Muscle of back (tissue), 11 donors: ENCODE data around the gene PHLDB2. TPM values are rescaled to one million over a fixed set of nuclear protein-coding genes. Genes with fewer than 3 reads are reported as not detected.

Source experiments
- DNase-seq, 3 donors: peaks; one replicate each; pipeline versions ENCODE4 v3.0.0 to v3.0.0-alpha.2; 2013
- polyA plus RNA-seq, 10 donors: library from polyadenylated mRNA; unstranded; fragments of 120-200 nt; gene quantifications; one replicate each; pipeline ENCODE4 v1.2.1, GENCODE V29; 2013; ENCODE audit not compliant: insufficient read length in 10 of 10

PHLDB2 gene
- polyA plus RNA-seq, 10 donors = 41.9 to 87.5 (median 61.0) TPM

DNA sequence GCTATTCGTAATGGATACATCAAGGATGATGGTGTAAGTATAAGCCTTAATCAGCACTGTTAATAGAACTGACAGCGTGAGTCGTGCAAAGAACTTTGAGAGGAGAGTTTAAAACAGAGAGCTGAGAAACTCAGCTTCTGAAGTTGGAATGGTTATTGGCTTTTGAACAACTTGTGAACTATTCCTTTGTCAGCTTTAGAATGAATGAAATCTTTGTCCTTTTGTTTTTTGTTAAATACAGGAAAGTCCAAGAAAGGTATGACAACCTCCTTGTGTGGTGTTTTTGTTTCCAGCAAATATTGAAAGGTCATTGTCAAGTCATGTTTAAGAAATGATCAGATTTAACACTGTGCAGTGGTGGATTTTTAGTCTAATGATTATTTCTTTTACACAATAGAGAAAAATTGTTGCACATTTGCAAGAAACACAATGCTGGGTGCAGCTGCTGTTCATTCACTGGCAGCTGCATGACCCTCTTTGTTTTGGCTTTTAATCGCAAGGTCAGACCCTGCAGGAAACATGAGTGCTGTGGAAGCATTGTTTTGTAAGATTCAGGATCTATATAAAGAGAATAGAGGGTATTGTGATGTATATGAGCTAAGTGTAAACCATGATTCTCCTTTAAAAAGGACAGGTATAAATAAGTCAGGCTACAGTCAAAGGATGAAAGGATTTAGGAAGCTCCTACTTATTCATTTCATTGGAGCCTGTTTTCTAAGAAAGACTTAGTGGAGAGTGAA lies 98.1 kb downstream of the PHLDB2 start:
- peak in 1 of 3 donors; percentile 47 for DNase-seq

GRCh38 chr3:111961461-111962164 lies 102.5 kb downstream of the PHLDB2 start:
- no peak for DNase-seq

- no peak for DNase-seq
Observed at GRCh38 chr3:111963424-111963823, 104.4 kb downstream of the PHLDB2 start.

GRCh38 chr3:111965484-111965883 lies 106.4 kb downstream of the PHLDB2 start:
- no peak for DNase-seq

GRCh38 chr3:111967068-111967467 lies 108.0 kb downstream of the PHLDB2 start:
- no peak for DNase-seq

- DNase-seq = peak; percentile 68 to 88 (median 81)
Observed at GRCh38 chr3:111967651-111968274, 108.7 kb downstream of the PHLDB2 start.

DNA sequence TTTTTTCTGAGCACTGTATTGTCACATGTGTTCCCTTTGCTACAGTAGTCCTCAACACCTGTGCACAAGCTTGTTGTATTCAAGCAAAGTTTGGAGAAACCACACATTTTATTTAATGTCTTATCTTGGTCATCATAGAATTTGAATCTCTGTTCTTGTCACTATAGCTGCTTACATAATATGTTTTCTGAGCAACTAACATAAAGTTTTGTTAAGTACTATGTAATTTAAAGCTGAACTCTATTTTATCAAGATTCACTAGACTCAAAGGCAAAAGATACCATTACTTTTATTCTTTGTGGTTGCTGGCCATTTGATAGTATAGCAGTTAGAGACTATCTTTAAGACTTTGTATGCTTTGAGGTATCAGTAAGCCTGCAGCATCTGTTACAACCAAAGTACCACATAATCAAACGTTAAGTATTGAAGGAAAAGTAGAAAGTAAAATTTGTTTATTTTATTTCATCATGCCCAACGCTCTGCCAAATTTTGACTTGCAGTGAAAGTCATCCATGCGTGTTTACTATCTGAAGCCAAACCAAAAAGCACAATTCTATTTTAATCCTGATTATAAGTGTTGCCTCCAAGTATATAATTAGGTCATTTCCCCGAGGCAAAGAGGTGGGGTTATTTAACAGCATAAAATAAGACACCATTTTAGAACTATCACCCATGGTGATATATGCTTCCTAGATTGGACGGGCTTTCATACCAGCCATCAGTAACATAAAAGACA lies 109.4 kb downstream of the PHLDB2 start:
- DNase-seq = no peak

GRCh38 chr3:111970376-111970775 lies 111.3 kb downstream of the PHLDB2 start:
- no peak for DNase-seq

- DNase-seq = no peak
Observed at GRCh38 chr3:111971533-111972130, 112.6 kb downstream of the PHLDB2 start.

DNA sequence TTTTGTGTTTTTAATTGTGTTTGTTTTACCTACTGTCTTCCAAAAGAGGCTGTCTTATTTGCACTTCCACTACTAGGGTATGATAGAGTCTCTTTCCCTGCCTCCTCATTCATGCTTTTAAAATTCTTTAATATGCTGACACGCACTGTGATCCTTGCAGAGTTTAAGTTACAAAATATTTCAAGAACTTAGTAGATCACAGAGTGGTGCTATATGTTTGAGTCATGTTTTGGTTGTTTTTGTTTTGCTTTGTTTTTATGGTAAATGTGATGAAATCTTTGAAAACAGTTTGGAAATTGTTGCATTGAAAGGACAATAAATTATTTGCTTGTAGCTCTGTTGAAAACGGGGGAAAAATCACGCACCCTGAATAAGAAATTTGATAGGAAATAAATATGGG lies 113.8 kb downstream of the PHLDB2 start:
- DNase-seq = no peak

- DNase-seq = no peak
Observed at GRCh38 chr3:111975131-111975530, 116.1 kb downstream of the PHLDB2 start.

DNA sequence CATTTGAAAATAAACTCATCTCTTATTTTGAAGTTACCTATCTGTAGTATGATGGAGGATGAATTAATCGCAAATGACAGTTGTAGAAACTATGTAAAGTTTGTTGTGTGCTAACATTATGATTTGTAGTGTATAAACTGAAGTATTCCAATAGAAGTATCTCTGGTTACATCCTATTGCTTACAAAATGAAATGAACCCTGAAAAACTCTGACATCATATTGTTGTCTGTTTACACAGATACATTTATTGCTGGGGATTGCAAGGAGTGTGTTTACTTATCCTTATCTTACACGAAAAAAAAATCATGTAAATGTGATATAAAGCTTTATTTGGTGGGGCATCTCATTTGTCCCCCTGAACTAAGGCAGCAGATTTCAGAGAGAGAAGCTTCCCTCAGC lies 117.2 kb downstream of the PHLDB2 start:
- no peak for DNase-seq

DNA sequence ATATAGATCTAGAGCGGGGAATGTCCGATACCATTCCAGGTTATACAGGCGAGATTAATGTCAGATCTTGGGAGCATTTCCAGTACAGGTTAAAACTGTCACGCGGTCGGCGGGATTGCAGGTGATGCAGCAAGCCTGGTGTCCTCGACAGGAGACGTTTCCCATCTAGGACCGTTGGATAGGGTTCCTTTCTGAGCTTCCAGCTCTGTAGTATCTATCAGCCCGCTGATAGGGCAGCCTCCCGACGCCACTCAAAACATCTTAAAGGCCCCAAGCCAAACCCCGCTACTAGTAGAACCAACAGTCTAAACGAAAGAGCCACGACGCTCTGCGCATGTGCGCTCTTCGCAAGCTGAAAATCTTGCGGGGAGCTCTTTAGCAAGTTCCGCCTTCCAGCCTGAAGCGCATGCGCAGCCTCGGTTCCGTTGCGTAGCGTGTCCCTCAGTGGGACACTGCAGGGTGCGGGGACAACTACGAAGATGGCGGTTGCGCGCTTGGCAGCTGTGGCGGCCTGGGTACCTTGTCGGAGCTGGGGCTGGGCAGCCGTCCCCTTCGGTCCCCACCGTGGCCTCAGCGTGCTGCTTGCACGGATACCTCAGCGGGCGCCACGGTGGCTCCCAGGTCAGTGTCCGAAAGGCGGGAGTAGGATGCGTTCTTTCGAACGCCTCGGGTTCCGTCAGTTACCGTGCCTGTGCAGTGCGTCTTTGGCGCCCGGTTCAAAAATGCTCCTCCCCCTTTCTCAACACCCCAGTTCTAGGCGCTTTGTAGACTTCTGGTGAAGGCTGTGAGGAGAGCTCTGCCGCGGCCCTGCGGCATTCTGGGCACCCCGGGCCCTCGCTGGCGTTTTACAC lies 119.7 kb downstream of the PHLDB2 start, which contains the start of gene ABHD10:
TSS of gene ABHD10 (plus strand) at position 444 of the 851 bp plus-strand sequence. CDS start at position 480, 36 bp downstream.
- DNase-seq = peak; percentile 98 to 100 (median 99)

- DNase-seq = no peak
Observed at GRCh38 chr3:111979434-111980038, 120.5 kb downstream of the PHLDB2 start.

DNA sequence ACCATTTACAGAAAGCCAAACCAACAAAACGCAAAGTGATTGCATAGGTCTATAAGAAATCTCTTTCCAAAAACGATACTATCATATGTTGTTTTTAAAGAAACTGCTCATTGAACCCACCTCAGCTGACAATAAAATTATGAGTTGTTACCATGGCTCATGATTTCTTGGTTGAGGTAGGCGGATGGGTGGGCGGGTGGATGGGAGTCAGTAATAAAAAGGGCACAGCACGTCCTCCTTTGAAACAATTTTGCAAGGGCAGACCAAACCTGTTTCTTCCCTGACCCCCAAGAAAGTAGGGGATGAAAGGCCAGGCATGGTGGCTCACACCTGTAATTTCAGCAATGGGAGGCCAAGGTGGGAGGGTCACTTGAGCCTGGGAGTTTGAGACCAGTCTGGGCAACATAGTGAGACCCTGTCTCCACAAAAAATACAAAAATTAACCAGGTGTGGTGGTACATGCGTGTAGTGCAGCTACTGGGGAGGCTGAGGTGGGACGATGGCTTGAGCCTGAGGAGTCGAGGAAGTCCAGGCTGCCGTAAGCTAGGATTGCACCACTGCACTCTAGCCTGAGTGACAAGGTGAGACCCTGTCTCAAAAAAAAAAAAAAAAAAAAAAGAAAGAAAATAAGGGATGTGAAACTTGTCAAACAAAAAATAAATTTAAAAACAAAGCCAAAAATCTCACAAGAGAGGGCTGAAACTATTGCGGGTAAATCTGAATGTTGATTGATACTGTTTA lies 121.8 kb downstream of the PHLDB2 start:
- DNase-seq = no peak

GRCh38 chr3:111981457-111981763 lies 122.3 kb downstream of the PHLDB2 start:
- DNase-seq = no peak

DNA sequence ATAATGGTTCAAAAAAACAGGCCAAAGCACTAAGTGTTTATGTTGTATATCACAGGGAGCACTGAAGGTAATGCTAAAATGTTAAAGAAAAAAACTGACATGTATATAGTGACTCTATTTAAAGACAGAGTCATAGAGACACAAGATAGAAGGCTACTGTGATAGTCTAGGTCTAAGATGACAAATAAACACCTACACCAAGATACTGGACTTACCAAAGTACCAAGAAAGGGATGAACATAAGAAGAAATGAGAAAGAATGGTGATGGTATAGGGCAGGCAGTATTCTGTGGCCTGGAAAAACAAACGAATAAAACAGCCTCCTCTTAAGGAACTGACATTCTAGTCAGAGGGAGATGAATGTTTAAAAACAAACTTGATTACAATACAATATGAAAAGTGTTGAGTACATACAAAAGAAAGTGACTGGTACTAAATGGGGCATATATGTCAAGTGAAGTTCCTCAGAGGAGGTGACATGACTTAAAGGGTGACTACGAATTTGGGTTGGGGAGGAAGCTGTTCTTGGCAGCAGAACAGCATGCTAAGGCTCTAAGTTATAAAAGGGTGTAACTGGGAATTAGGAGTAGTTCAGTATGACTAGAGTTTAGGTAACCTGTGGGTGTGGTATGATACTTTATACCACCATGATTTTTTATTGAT lies 125.7 kb downstream of the PHLDB2 start:
- no peak for DNase-seq

- DNase-seq = no peak
Observed at GRCh38 chr3:111986800-111987199, 127.7 kb downstream of the PHLDB2 start.

GRCh38 chr3:111989061-111989678 lies 130.1 kb downstream of the PHLDB2 start:
- DNase-seq = peak in 2 of 3 donors; percentile 44 to 55
